SK-N-SH treated with all-trans-retinoic acid at 6 μM for 48 hours (cell line): ENCODE data around the gene CCDC88A.

ENCODE experiments used
- ATAC-seq: fragments of 200-7000 bp; cut with Tn5 transposase; 3 replicates; pipeline ENCODE4 v1.9.1; 2020; ENCODE audit warnings: mild to moderate bottlenecking, moderate library complexity
- ARNTL ChIP-seq: fragments of 450-650 bp; formaldehyde crosslinking; IDR thresholded peaks from 2 replicates; pipeline ENCODE4 v1.5.0; 2020; ENCODE audit warnings: low read depth, mild to moderate bottlenecking, moderate library complexity, borderline replicate concordance
- BACH2 ChIP-seq: fragments of 250-450 bp; sonication (Bioruptor Pico); IDR thresholded peaks from 2 replicates; pipeline ENCODE4 v1.9.0; 2021; ENCODE audit warnings: mild to moderate bottlenecking, borderline replicate concordance
- CREB5 ChIP-seq: fragments of 250-450 bp; sonication (Bioruptor Pico); IDR thresholded peaks from 2 replicates; pipeline ENCODE4 v1.5.1; 2020; ENCODE audit warnings: low read depth, mild to moderate bottlenecking, moderate library complexity
- CSDC2 ChIP-seq: fragments of 250-450 bp; sonication (Bioruptor Pico); IDR thresholded peaks from 2 replicates; pipeline ENCODE4 v1.5.0; 2020; ENCODE audit warnings: mild to moderate bottlenecking, moderate library complexity
- CSRNP3 ChIP-seq: fragments of 250-450 bp; sonication (Bioruptor Pico); IDR thresholded peaks from 2 replicates; pipeline ENCODE4 v1.5.1; 2021; ENCODE audit warnings: mild to moderate bottlenecking, moderate library complexity
- ESRRG ChIP-seq: fragments of 250-450 bp; sonication (Bioruptor Pico); IDR thresholded peaks from 2 replicates; pipeline ENCODE4 v1.6.1; 2021; ENCODE audit warnings: mild to moderate bottlenecking
- GLIS3 ChIP-seq: fragments of 250-450 bp; sonication (Bioruptor Pico); IDR thresholded peaks from 2 replicates; pipeline ENCODE4 v1.5.0; 2020; ENCODE audit warnings: mild to moderate bottlenecking, moderate library complexity
- ISL1 ChIP-seq: fragments of 250-450 bp; sonication (Bioruptor Pico); IDR thresholded peaks from 2 replicates; pipeline ENCODE4 v2.1.2; 2022; ENCODE audit warnings: mild to moderate bottlenecking, moderate library complexity
- PATZ1 ChIP-seq: fragments of 250-450 bp; sonication (Bioruptor Pico); IDR thresholded peaks from 2 replicates; pipeline ENCODE4 v1.8.0; 2020; ENCODE audit warnings: mild to moderate bottlenecking, moderate library complexity, borderline replicate concordance
- POU6F1 ChIP-seq: fragments of 250-450 bp; sonication (Bioruptor Pico); IDR thresholded peaks from 2 replicates; pipeline ENCODE4 v1.8.0; 2021; ENCODE audit warnings: low read depth, mild to moderate bottlenecking, moderate library complexity, borderline replicate concordance
- PPARA ChIP-seq: fragments of 250-450 bp; sonication (Bioruptor Pico); IDR thresholded peaks from 2 replicates; pipeline ENCODE4 v1.5.0; 2020; ENCODE audit warnings: mild to moderate bottlenecking, borderline replicate concordance
- RARB ChIP-seq: fragments of 250-450 bp; sonication (Bioruptor Pico); IDR thresholded peaks from 2 replicates; pipeline ENCODE4 v1.8.0; 2021; ENCODE audit warnings: mild to moderate bottlenecking, moderate library complexity
- SNAI2 ChIP-seq: fragments of 250-450 bp; sonication (Bioruptor Pico); IDR thresholded peaks from 2 replicates; pipeline ENCODE4 v1.5.0; 2020; ENCODE audit warnings: mild to moderate bottlenecking, moderate library complexity
- TSHZ2 ChIP-seq: fragments of 250-450 bp; sonication (Bioruptor Pico); IDR thresholded peaks from 2 replicates; pipeline ENCODE4 v1.5.0; 2020; ENCODE audit warnings: mild to moderate bottlenecking, moderate library complexity
- ZC3H10 ChIP-seq: fragments of 250-450 bp; sonication (Bioruptor Pico); IDR thresholded peaks from 2 replicates; pipeline ENCODE4 v1.5.1; 2021; ENCODE audit warnings: mild to moderate bottlenecking, moderate library complexity
- ZFP3 ChIP-seq: fragments of 250-450 bp; sonication (Bioruptor Pico); IDR thresholded peaks from 2 replicates; pipeline ENCODE4 v1.5.0; 2020; ENCODE audit warnings: mild to moderate bottlenecking, moderate library complexity
- ZFP30 ChIP-seq: fragments of 450-650 bp; formaldehyde crosslinking; IDR thresholded peaks from 2 replicates; pipeline ENCODE4 v1.5.0; 2022; ENCODE audit warnings: mild to moderate bottlenecking, moderate library complexity
- ZNF70 ChIP-seq: fragments of 450-650 bp; formaldehyde crosslinking; IDR thresholded peaks from 2 replicates; pipeline ENCODE4 v1.5.0; 2020; ENCODE audit warnings: mild to moderate bottlenecking, moderate library complexity
- ZNF8 ChIP-seq: fragments of 450-650 bp; formaldehyde crosslinking; IDR thresholded peaks from 2 replicates; pipeline ENCODE4 v1.5.0; 2020; ENCODE audit warnings: mild to moderate bottlenecking, moderate library complexity

The CCDC88A gene

GRCh38 chr2:55301277-55301676 lies 118.4 kb downstream of the CCDC88A start (continued):
- TF ChIP-seq CREB5: no peak
- no peak for TF ChIP-seq ZNF70 (CRISPR knock-in tag)
- no peak for TF ChIP-seq ZFP3 (CRISPR knock-in tag)
- TF ChIP-seq PATZ1: no peak

- TF ChIP-seq POU6F1 (CRISPR knock-in tag) (no peak), SNAI2 (CRISPR knock-in tag) (no peak), ESRRG (CRISPR knock-in tag) (no peak)
- ATAC-seq: no peak
These were observed 123.3 kb downstream of the CCDC88A start for GRCh38 chr2:55296393-55296792.

- TF ChIP-seq CREB5 (no peak), ISL1 (CRISPR knock-in tag) (no peak), TSHZ2 (no peak), ARNTL (CRISPR knock-in tag) (no peak), GLIS3 (no peak), ZC3H10 (CRISPR knock-in tag) (no peak), CSDC2 (no peak), BACH2 (no peak), RARB (CRISPR knock-in tag) (no peak), PPARA (CRISPR knock-in tag) (no peak), PATZ1 (no peak), ZFP30 (CRISPR knock-in tag) (no peak), POU6F1 (CRISPR knock-in tag) (no peak), ZNF8 (CRISPR knock-in tag) (no peak), CSRNP3 (CRISPR knock-in tag) (no peak)
- no peak for ATAC-seq
These were observed 136.6 kb downstream of the CCDC88A start for GRCh38 chr2:55283083-55283482.
